NCI-H2196 treated with DMSO at 0.1 percent for 48 hours (cell line): ENCODE data around the gene PRPF39.

Source experiments
- DNase-seq: peaks from one replicate; lab custom pipeline; 2025; ENCODE audit not compliant: unreplicated experiment; lab: John Stamatoyannopoulos, UW

Gene PRPF39, protein sequence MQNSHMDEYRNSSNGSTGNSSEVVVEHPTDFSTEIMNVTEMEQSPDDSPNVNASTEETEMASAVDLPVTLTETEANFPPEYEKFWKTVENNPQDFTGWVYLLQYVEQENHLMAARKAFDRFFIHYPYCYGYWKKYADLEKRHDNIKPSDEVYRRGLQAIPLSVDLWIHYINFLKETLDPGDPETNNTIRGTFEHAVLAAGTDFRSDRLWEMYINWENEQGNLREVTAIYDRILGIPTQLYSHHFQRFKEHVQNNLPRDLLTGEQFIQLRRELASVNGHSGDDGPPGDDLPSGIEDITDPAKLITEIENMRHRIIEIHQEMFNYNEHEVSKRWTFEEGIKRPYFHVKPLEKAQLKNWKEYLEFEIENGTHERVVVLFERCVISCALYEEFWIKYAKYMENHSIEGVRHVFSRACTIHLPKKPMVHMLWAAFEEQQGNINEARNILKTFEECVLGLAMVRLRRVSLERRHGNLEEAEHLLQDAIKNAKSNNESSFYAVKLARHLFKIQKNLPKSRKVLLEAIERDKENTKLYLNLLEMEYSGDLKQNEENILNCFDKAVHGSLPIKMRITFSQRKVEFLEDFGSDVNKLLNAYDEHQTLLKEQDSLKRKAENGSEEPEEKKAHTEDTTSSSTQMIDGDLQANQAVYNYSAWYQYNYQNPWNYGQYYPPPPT

DNA sequence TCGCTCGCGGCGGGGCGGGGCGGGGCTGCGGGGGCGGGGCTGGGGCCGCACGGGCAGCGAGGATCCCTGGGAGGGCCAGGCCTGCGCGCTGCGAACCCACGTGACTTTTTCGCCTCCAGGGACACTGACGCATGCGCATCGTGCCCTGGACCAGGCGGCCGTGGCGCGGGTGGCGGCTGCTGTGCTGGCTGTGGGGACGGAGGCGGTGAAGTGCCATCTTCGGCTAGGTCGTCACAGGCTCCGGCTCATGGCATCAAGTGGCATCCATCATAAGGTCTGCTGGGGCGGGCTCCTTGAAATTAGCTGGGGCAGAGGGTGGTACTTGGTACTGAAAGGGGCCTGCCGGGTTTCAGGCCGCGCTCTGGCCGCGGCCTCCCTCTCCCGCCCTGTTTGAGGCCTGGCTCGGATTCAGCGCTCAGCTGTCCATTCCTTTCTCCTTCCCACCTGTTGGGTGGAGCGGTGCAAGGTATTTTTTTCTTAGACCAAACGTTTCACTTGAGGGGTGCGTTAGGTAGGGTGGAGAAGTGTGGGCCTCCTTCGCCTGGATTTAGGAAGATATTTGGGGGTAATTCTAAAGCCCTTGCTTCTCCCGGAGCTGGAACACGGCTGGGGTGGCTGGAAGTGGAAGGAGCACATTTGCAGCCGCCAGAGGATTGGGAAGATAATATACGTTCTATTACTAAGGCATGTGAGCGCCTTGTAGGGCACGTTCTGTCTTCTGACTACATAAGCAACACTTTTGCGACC is at the start of gene PRPF39:
PRPF39 (plus strand) TSS at position 141 of the 747 bp plus-strand sequence. CDS start 11,124 bp downstream, outside the sequence.
- peak; percentile 85 for DNase-seq

DNA sequence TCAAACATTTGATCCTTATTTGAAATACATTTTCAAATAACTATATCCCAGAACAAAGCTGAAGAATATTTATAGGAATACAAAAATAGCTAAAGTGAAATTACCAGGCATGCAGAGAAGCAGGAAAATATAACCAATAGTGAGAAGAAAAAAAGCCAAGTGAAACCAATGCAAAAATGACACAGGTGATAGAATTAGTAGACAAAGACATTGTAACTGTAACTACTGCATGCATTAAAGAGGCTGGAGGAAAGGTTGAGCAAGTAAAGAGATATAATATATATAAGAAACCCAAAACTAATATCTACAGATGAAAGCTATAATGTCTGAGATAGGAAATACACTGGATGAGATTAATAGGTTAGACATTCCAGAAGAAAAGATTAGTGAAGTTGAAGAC is 49.2 kb upstream of the PRPF39 start:
- DNase-seq: no peak

DNA sequence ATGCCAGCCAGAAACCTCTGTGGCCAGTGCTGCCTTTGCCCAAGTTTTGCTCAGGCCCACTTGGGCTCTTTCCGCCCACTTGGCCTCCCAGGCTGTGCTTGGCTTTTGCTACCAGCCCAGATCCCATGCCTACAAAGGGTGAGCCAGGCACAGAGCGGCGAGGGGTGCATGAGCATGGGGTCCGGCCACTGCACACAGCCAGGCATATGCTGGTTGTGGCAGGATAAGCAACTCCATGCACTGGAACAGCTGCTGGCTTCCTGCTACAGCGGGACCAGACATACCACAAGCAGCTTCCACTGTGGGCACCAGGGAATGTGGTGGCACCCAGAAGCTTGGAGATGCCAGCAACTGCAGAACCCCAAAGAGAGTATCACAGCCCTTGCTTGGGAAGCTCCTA is 45.7 kb upstream of the PRPF39 start:
- no peak for DNase-seq

DNA sequence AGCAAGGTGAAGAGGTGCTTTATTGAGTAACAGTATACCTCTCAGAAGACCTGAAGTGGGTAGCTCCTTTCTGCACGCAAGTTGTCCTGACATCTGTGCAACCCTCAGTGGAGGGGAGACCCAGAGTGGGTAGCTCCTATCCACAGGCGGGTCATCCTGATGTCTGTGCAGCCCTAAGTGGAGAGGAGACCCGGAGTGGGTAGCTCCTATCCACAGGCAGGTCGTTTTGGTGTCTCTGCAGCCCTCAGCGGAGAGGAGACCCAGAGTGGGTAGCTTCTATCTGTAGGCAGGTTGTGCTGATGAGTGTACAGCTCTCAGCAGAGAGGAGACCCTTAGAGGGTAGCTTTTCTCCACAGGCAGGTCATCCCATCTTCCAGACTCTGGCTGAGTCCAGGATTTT is 45.1 kb upstream of the PRPF39 start:
- no peak for DNase-seq

DNA sequence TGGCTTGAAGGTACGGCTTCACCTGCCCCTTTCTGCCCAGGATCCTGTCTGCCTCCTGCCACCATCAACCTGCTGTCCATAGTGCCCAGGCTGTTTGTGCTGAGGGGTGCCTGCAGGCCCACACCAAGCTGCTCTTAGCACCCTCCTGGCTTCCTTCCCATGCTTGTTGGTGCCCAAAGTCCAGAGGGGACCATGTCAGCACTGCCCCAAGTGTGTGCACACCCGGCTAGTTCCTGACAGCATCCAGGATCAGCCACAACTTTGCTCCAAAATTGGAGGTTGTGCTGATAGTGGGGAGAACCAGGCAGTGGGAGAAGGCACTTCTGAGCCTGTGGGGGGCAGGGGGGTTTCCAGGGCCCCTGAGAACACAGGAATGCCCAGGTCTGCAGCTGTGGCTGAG is 44.5 kb upstream of the PRPF39 start:
- no peak for DNase-seq

DNA sequence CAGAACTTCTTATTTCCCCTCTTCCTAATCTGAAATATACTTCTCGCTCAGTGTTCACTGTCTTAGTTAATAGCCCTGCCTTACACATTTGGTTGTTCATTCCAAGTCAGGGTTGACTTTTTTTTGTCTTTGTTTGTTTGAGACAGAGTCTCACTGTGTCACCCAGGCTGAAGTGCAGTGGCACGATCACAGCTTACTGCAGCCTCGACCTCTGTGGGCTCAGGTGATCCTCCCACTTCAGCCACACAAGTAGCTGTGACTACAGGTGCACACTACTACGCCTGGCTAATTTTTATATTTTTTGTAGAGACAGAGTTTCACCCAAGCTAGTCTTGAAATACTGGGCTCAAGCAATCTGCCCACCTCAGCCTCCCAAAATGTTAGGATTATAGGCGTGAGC is 42.3 kb upstream of the PRPF39 start:
- DNase-seq: no peak

DNA sequence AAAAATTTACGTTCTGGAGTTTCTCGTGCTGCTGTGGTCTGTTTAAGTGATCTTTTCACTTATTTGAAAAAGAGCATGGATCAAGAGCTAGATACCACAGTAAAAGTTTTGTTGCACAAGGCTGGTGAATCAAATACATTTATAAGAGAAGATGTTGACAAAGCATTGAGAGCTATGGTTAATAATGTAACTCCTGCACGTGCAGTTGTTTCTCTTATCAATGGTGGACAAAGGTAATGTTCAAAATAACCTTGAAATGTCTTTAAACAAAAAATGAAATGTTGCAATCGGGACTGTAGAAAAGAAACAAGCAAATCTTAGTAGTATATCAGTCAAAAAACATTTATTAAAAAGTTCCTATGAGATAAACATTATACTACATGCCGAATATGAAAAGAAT is 39.3 kb upstream of the PRPF39 start:
- no peak for DNase-seq

DNA sequence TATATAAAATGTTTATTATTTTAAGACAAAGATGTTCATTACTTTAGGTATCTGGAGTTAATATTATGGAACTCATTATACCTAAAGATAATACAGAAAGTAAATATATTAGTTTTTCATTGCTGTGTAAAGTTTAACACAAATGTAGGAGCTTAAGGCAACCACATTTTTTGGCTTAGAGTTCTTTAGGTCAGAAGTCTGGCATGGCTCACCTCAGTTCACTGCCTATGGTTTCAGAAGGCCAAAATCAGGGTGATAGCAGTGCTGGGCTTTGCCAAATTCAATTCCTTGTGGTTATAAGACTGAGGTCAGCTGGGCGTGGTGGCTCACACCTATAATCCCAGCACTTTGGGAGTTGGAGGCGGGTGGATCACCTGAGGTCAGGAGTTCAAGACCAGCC is 35.5 kb upstream of the PRPF39 start:
- no peak for DNase-seq

DNA sequence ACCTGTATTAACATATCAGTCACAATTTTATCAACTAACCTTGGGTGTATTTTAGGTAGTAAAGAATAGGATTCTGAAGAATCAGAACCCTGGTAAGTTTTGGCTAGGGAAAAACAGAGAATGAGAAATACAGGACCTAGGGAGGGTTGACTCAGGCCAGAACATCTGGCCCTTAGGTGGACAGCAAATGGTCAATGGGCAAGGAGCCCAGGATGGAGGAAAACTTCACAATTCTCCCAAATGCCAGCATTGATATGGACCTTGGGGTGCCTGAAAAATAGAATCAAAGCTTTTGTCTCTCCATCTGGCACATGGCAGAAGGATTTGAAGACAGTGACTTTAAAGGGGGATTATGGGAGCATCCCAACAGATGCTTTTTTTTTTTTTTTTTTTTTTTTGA is 32.7 kb upstream of the PRPF39 start:
- no peak for DNase-seq

DNA sequence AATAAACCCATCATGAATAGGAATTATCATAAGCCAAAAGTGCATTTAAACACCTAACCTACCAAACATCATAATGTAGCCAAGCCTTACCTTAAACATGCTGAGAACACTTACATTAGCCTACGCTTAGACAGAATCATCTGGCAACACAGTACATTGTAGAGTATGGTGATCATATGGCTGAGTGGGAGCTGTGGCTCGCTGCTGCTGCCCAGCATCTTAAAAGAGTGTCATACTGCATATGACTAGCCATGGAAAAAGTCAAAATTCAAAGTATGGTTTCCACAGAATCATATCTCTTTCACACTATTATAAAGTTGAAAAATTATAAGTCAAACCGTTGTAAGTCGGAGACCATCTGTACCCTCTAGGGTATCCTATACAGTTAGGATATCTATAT is 32.0 kb upstream of the PRPF39 start:
- no peak for DNase-seq

DNA sequence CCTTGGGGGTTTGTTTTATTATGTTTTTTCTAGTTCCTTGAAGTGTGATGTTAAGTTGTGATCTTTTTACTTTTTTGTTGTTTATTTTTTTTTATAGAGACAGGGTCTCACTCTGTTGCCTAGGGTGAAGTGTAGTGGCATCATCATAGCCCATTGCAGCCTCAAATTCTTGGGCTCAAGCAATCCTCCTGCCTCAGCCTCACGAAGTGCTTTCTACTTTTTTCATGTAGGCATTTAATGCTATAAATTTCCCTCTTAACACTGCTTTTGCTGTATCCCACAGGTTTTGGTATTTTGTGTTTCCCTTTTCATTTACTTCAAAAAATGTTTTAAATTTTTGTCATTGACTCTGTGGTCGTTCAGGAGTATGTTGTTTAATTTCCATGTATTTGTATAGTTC is 26.6 kb upstream of the PRPF39 start:
- no peak for DNase-seq

DNA sequence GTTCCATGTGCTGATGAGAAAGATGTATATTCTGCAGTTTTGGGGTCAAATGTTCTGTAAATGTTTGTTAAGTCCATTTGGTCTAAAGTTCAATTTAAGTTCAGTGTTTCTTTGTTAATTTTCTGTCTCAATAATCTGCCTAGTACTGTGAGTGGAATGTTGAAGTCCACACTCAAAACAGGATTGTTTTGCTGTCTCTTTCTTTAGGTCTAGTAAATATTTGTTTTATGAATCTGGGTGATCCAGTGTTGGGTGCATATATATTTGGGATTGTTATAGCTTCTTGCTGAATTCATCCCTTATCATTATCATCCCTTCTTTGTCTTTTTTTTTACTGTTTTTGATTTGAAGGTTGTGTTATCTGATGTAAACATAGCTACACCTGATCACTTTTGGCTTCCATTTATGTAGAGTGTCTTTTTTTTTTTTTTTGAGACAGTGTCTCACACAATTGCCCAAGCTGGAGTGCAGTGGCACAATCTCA is 26.0 kb upstream of the PRPF39 start:
- DNase-seq: no peak

DNA sequence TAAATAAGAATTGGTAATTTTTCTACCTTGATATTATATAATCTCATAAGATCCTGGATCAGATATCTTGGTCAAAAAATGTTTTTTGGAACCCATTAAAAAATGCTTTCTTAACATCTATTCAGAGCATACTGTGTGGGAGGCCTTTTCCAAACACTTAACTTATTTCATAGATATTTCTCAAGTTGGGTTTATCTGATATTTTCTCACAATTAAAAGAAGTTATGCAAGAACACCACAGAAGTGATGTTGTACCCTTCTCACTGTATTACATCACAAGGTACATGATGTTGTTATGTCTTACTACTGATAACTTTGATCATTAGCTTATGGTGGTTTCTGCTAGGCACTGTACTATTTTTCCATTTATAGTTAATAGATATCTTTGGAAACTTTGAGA is 23.4 kb upstream of the PRPF39 start:
- DNase-seq: no peak

DNA sequence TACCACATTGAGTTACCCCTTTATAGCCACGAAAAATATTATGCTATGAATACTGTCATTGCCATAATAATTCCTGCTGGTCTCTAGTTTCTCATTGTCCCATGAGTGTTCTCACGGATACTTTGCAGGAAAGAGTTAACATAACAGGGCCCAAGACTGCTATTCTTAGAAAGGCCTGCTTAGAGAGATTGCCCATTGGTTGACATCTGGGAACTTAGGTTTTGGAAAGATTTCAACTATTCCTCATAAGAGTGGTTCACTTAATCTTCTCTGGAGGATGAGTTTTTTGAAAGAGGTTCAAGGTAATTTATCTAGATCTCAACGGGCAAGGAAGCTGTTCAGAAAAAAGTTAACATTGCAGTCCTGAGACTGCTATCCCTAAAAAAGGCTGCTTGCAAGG is 18.4 kb upstream of the PRPF39 start:
- no peak for DNase-seq

DNA sequence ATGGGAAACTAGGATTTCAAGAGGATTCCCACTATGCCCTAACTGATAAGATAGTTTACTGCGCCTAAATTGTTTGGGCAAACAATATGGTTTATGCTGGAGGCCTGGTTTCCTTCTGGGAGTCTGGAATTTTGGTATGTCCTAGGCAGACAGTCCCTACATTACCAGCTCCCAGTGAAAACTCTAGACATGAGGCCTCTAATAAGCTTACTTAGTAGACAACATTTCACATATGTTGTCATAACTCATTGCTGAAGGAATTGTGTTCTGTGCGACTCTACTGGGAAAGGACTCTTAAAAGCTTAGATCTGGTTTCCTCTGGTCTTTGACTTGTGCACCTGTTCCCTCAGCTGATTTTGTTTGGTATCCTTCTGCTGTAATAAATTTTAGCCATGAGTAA is 18.0 kb upstream of the PRPF39 start:
- DNase-seq: no peak

DNA sequence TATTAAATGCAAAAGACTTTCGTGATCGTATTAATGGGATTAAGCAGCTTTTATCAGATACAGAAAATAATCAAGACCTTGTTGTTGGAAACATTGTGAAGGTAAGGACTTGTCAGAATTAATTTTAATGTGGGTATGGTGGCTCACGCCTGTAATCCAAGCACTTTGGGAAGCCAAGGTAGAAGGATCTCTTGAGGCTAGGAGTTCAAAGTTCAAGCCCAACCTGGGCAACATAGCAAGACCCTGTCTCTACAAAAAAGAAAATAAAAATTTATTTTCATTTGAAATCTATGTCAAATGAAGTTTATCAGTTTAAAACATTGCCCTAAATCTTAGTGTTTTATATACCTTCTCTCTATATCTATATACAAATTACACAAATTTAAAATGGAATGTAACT is 17.2 kb upstream of the PRPF39 start:
- DNase-seq: no peak

DNA sequence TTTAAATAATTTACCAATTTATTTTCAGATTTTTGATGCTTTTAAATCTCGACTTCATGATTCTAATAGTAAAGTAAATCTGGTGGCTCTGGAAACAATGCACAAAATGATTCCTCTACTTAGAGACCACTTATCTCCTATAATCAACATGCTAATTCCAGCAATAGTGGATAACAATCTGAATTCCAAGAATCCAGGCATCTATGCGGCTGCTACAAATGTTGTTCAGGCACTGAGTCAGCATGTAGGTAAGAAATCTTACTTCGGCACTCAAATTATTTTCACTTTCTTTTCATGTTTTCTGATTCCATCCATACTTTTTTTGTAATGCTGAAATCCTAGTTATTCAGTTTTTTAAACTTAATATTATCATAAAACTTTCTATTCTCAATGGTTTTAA is 15.5 kb upstream of the PRPF39 start:
- no peak for DNase-seq

DNA sequence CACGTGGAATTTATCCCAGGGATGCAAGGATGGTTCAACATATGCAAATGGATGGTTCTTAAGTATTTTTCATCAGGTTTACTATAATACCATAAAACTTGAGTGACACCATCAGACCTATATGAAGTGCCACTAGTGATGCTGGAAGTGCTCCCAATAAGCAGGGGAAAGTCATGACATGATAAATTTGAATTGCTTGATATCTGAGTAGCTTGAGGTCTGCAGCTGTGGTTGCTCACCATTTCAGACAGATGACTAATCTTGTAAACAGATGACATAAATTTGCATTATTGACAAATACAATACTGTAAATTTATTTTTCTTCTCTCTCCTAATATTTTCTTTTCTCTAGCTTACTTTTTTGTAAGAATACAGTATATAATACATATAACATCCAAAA is 13.7 kb upstream of the PRPF39 start:
- no peak for DNase-seq

DNA sequence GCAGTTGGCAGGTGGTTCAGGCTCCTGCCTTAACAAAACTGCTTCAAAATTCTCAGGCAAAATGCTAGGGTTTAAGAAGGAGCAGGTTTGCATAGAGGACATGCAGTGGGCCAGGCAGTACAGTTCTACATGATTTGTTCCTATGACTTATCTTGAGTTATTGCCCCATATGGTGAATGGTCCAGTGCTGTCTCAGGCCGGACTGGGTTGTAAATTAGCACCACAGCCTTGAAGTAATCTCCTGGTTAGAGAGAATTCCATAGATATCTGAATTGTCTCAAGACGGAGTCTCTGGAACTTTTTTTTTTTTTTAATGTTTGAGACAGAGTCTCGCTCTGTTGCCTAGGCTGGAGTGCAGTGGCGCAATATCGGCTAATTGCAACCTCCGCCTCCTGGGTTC is 11.8 kb upstream of the PRPF39 start:
- no peak for DNase-seq

DNA sequence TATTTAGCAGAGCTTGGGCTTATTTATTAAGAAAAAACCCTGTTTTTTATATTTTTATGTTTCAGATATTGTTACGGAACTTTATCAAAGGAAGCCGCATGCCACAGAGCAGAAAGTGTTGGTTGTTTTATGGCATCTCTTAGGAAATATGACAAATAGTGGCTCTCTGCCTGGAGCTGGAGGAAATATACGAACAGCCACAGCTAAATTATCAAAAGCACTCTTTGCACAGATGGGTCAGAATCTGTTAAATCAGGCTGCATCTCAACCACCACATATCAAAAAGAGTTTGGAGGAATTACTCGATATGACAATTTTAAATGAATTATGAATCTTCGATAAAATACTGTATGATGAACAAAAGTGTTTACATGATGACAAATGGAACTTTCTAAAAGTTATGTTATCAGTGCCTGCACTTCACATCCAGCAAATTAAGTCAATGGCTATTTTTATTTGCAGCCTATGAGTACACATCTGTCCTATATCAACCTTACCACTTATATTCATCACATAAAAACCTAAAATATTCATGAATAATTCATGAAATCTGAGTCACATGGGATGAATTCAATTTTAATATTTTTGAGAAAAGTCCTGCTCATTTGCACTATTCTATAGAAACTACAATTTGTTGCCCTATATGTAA is 10.6 kb upstream of the PRPF39 start:
- DNase-seq: no peak

DNA sequence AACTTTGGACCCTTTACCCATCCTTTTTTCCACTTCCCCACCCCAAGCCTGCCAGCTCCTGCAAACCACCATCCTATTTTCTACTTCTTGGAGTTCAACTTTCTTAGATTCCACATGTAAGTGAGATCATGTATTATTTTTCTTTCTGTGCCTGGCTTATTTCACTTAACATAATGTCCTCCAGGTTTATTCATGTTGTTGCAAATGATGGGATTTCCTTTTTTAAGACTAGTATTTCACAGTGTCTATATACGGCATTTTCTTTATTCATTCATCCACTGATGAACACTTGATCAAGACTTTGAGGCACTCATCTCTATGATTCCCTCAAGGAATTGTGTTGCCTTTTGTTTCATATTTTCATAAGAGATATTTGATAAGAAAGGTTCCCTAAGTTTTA is 5.6 kb upstream of the PRPF39 start:
- no peak for DNase-seq
